Heart left ventricle (tissue), 13 donors: ENCODE data around the gene CA9.

ENCODE experiments used
- CTCF ChIP-seq, 12 donors: fragments of 200-600 bp; sonication (generic) in 4 of 12; IDR thresholded peaks; one replicate each; pipeline versions ENCODE4 v1.5.0 to v1.8.0; 2018 to 2022; ENCODE audit warnings: antibody characterized with exemption in 12 of 12, mild to moderate bottlenecking in 5 of 12
- POLR2A ChIP-seq, 2 donors: fragments of 450-650 bp; IDR thresholded peaks; one replicate each; pipeline ENCODE4 v1.6.1; 2017; ENCODE audit warnings: antibody characterized with exemption in 2 of 2, mild to moderate bottlenecking in 2 of 2, moderate library complexity in 2 of 2
- donor health status: ischemic (EF 13 %, LVEDD 7.1; RV severe dilation, severe dysfunction).
- donor health status: DM: no; HTN: yes; CAD: no.
- donor health status: DM: no; HTN: no; CAD: no.
- donor health status: ischemic (EF 25% LVEDD 6.9; RV normal size, moderate dysfunction).
- donor health status: ischemic (EF 25% LVEDD 5.7; RV mildly dilated, moderate dysfunction).
- donor health status: ischemic (EF 35%, LVEDD 5.7; RV mildly dilated, moderate dysfunction).
- donor health status: nonischemic (EF 11% LVEDD 7.7; RV severe dilation, severe dysfunction).
- donor health status: DM: yes; HTN: yes; CAD: no.
- donor health status: PGD.
- donor health status: ischemic (EF 29% LVEDD 5.4; RV normal size, mild dysfunction).
- donor health status: nonischemic (EF 23%, LVEDD 6.1; RV moderate dilation, normal function).

- TF ChIP-seq CTCF (IDR thresholded peaks at IDR 0.05), result no peak
- no peak for TF ChIP-seq POLR2A (IDR thresholded peaks at IDR 0.05)
Observed at GRCh38 chr9:35629597-35629996, 44.1 kb upstream of the CA9 start.
